LNCaP clone FGC (cell line): Measurements from ENCODE around the gene PPP2R2D.

Experiments used
- DNase-seq: peaks from one replicate; pipeline ENCODE4 v3.0.0-alpha.2; 2011; ENCODE audit warnings: low read depth
- H3K4me3 ChIP-seq: 2 replicates; pipeline ENCODE4 v1.5.1; 2011; ENCODE audit warnings: mild to moderate bottlenecking, low read depth, low read length, control low read depth
- CTCF ChIP-seq: IDR thresholded peaks from 2 replicates; pipeline ENCODE4 v1.5.1; 2012; ENCODE audit warnings: mild to moderate bottlenecking; ENCODE audit not compliant: control insufficient read depth, insufficient read depth; ENCODE audit errors: extremely low read depth

PPP2R2D gene

GRCh38 chr10:131890276-131891195 lies 10.3 kb upstream of the PPP2R2D start:
- no peak for TF ChIP-seq CTCF
- H3K4me3 ChIP-seq: no peak overlapping the region
- no peak for DNase-seq

DNA sequence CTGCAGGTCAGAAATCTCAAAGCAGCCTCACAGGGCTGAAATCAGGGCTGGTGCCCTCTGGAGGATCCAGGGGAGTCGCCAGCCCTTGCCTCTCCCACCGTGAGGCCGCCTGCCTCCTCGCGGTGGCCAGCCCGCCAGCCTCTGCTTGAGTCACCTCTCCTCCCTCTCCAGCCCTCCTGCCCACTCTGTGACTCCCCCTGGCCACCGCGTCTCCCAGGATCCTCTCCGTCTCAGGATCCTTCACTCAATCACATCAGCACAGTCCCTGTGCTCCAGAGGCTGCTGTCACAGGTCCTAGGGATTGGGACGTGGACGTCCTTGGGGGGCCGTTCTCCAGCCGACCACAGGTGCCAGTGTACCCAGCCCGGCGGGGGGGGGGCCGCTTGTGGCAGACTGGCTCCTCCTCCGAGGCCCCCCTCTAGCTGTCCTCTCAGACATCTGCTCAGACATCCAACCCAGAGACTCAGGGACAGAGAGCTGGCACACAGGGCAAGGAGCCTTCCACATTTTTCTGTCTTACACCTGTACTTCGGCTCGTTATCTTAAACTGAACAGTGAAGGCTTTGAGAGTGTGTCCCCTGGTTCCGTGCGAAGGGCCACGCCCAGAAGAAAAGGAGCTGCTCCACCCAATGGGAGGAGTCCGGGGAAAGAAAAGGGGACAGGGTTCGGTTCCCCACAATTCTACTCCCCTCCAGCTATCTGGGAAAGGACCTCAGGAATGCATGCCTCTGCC lies 9.4 kb upstream of the PPP2R2D start:
- no peak for DNase-seq
- TF ChIP-seq CTCF: no peak

GRCh38 chr10:131891929-131892805 lies 8.6 kb upstream of the PPP2R2D start:
- no peak overlapping the region for H3K4me3 ChIP-seq
- no peak for TF ChIP-seq CTCF
- DNase-seq: no peak

More for the DNA sequence above, 9.4 kb upstream of the PPP2R2D start:
- H3K4me3 ChIP-seq: no peak overlapping the region

DNA sequence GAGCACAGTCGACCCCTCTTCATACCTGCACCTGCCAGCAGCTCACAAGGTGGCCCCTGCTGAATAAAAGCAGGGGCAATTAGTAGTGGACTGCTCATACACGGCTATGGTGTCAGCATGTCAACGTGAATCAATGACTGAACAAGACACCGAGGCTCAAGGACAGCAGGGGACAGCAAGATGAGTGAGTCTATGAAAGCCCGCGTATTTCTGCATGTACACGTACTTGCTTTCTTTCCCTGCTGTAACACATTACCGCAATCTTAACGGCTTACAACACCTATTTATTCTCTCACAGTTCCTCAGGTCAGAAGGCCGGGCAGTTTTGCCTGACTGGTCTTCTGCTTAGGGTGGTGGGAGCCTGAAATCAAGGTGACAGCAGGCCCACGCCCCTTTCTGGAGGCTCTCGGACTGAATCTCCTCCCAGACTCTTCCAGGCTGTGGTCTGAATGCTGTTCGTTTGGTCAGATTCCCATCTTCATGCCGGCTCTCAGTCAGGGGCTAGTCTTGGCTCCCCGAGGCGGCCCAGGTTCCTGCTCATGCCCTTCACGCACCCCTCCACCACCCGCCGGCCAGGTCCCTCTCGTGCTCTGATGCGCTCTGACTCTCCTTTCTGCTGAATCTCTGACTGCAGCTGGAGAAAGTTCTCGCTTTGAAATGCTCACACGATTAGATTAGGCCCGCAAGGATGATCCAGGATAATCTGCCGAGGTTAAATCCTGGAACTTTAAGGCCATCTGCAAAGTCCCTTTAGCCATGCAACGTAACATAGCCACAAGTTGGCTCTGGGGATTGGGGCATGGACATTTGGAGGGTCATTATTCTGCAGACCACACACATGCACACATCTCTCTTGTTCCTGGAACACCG lies 7.8 kb upstream of the PPP2R2D start:
- DNase-seq: no peak
- no peak for TF ChIP-seq CTCF
- no peak overlapping the region for H3K4me3 ChIP-seq

- no peak overlapping the region for H3K4me3 ChIP-seq
- no peak for TF ChIP-seq CTCF
- no peak for DNase-seq
These were observed 5.7 kb upstream of the PPP2R2D start for GRCh38 chr10:131895116-131895515.

- no peak overlapping the region for H3K4me3 ChIP-seq
- TF ChIP-seq CTCF: no peak
- DNase-seq: no peak
These were observed 4.4 kb upstream of the PPP2R2D start for GRCh38 chr10:131896403-131896802.
